ENCODE data around the gene IL24.

- TF ChIP-seq, protein P1, sequence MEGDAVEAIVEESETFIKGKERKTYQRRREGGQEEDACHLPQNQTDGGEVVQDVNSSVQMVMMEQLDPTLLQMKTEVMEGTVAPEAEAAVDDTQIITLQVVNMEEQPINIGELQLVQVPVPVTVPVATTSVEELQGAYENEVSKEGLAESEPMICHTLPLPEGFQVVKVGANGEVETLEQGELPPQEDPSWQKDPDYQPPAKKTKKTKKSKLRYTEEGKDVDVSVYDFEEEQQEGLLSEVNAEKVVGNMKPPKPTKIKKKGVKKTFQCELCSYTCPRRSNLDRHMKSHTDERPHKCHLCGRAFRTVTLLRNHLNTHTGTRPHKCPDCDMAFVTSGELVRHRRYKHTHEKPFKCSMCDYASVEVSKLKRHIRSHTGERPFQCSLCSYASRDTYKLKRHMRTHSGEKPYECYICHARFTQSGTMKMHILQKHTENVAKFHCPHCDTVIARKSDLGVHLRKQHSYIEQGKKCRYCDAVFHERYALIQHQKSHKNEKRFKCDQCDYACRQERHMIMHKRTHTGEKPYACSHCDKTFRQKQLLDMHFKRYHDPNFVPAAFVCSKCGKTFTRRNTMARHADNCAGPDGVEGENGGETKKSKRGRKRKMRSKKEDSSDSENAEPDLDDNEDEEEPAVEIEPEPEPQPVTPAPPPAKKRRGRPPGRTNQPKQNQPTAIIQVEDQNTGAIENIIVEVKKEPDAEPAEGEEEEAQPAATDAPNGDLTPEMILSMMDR (IDR thresholded peaks at IDR 0.05) = no peak
- TF ChIP-seq EP300 (IDR thresholded peaks at IDR 0.05) (no peak), POLR2A (IDR thresholded peaks at IDR 0.05) (no peak)
These were observed 18.8 kb upstream of the IL24 start for GRCh38 chr1:206878456-206878855.

Data from upper lobe of left lung (tissue), 4 donors.